Measurements from ENCODE around the gene ADGRB3. TPM values are rescaled to one million over a fixed set of nuclear protein-coding genes. Genes with fewer than 3 reads are reported as not detected.
"Not testable (repeated sequence)": the region's sequence is repeated elsewhere in the genome, so short reads cannot be mapped to it uniquely, and the experiment has no call there.

The ADGRB3 gene
- total RNA-seq, 2 donors from 2014 or later, result not detected

GRCh38 chr6:68741501-68742386, 106.7 kb downstream of the ADGRB3 start:
- ATAC-seq (no peak), DNase-seq (no peak)
- no peaks in the 10 kb centered on the region for H3K9me3 ChIP-seq (ENCODE audit: control insufficient read depth, low read length, poor library complexity, severe bottlenecking)
- no peak overlapping the region for H3K4me3 Mint-ChIP-seq
- no peak overlapping the region for H3K27ac Mint-ChIP-seq
- peaks cover 5% of the 10 kb centered on the region for H3K4me1 Mint-ChIP-seq
- H3K27me3 Mint-ChIP-seq, result no peaks in the 10 kb centered on the region
- peaks cover 2% of the 10 kb centered on the region for H3K36me3 Mint-ChIP-seq (ENCODE audit: low read depth)

- H3K27me3 Mint-ChIP-seq, result no peaks in the 10 kb centered on the region
These were observed 108.0 kb downstream of the ADGRB3 start for GRCh38 chr6:68743099-68743498.

GRCh38 chr6:68744376-68744775, 109.3 kb downstream of the ADGRB3 start:
- DNase-seq; H3K36me3 Mint-ChIP-seq (ENCODE audit: low read depth); H3K4me1 Mint-ChIP-seq; H3K9me3 ChIP-seq (ENCODE audit: control insufficient read depth, low read length, poor library complexity, severe bottlenecking); H3K4me3 Mint-ChIP-seq; H3K27ac Mint-ChIP-seq; ATAC-seq; H3K27me3 Mint-ChIP-seq: not testable (repeated sequence)

More at GRCh38 chr6:68743099-68743498, 108.0 kb downstream of the ADGRB3 start:
- ATAC-seq (no peak), DNase-seq (no peak)
- Mint-ChIP-seq H3K27ac (no peak overlapping the region), H3K4me3 (no peak overlapping the region), H3K4me1 (peaks cover 5% of the 10 kb centered on the region), H3K36me3 (ENCODE audit: low read depth) (peaks cover 2% of the 10 kb centered on the region)
- no peaks in the 10 kb centered on the region for H3K9me3 ChIP-seq (ENCODE audit: control insufficient read depth, low read length, poor library complexity, severe bottlenecking)

- Mint-ChIP-seq H3K27ac (no peak overlapping the region), H3K4me3 (no peak overlapping the region), H3K27me3 (no peaks in the 10 kb centered on the region), H3K36me3 (ENCODE audit: low read depth) (peaks cover 2% of the 10 kb centered on the region), H3K4me1 (peaks cover 2% of the 10 kb centered on the region)
- ATAC-seq, result no peak
- DNase-seq, result no peak
- no peaks in the 10 kb centered on the region for H3K9me3 ChIP-seq (ENCODE audit: control insufficient read depth, low read length, poor library complexity, severe bottlenecking)
These were observed 111.3 kb downstream of the ADGRB3 start for GRCh38 chr6:68746376-68746775.

- H3K9me3 ChIP-seq (ENCODE audit: control insufficient read depth, low read length, poor library complexity, severe bottlenecking), result no peaks in the 10 kb centered on the region
- Mint-ChIP-seq H3K27me3 (no peaks in the 10 kb centered on the region), H3K36me3 (ENCODE audit: low read depth) (peaks cover 2% of the 10 kb centered on the region), H3K4me1 (peaks cover 2% of the 10 kb centered on the region), H3K27ac (no peak overlapping the region), H3K4me3 (no peak overlapping the region)
- no peak for ATAC-seq
- DNase-seq, result no peak
These were observed 112.2 kb downstream of the ADGRB3 start for GRCh38 chr6:68747110-68747790.

- not testable (repeated sequence) for H3K9me3 ChIP-seq (ENCODE audit: control insufficient read depth, low read length, poor library complexity, severe bottlenecking); H3K27ac Mint-ChIP-seq; H3K36me3 Mint-ChIP-seq (ENCODE audit: low read depth); H3K4me1 Mint-ChIP-seq; H3K4me3 Mint-ChIP-seq; H3K27me3 Mint-ChIP-seq; ATAC-seq; DNase-seq
These were observed 112.8 kb downstream of the ADGRB3 start for GRCh38 chr6:68747832-68748231.

GRCh38 chr6:68754681-68755213, 119.7 kb downstream of the ADGRB3 start:
- no peak for DNase-seq
- no peaks in the 10 kb centered on the region for H3K27me3 Mint-ChIP-seq
- H3K9me3 ChIP-seq (ENCODE audit: control insufficient read depth, low read length, poor library complexity, severe bottlenecking), result no peaks in the 10 kb centered on the region
- no peaks in the 10 kb centered on the region for H3K4me1 Mint-ChIP-seq
- no peak for ATAC-seq
- no peak overlapping the region for H3K27ac Mint-ChIP-seq
- no peaks in the 10 kb centered on the region for H3K36me3 Mint-ChIP-seq (ENCODE audit: low read depth)
- no peak overlapping the region for H3K4me3 Mint-ChIP-seq

- no peaks in the 10 kb centered on the region for H3K4me1 Mint-ChIP-seq
- ATAC-seq, result no peak
- no peak overlapping the region for H3K4me3 Mint-ChIP-seq
- DNase-seq, result no peak
- no peaks in the 10 kb centered on the region for H3K9me3 ChIP-seq (ENCODE audit: control insufficient read depth, low read length, poor library complexity, severe bottlenecking)
- no peak overlapping the region for H3K27ac Mint-ChIP-seq
- no peaks in the 10 kb centered on the region for H3K27me3 Mint-ChIP-seq
- no peaks in the 10 kb centered on the region for H3K36me3 Mint-ChIP-seq (ENCODE audit: low read depth)
These were observed 121.6 kb downstream of the ADGRB3 start for GRCh38 chr6:68756454-68757375.

- Mint-ChIP-seq H3K4me3 (no peak overlapping the region), H3K4me1 (no peaks in the 10 kb centered on the region), H3K27ac (no peak overlapping the region), H3K27me3 (no peaks in the 10 kb centered on the region), H3K36me3 (ENCODE audit: low read depth) (no peaks in the 10 kb centered on the region)
- no peaks in the 10 kb centered on the region for H3K9me3 ChIP-seq (ENCODE audit: control insufficient read depth, low read length, poor library complexity, severe bottlenecking)
- ATAC-seq (no peak), DNase-seq (no peak)
These were observed 122.7 kb downstream of the ADGRB3 start for GRCh38 chr6:68757821-68758220.

GRCh38 chr6:68758559-68758958, 123.5 kb downstream of the ADGRB3 start:
- H3K9me3 ChIP-seq (ENCODE audit: control insufficient read depth, low read length, poor library complexity, severe bottlenecking), result no peaks in the 10 kb centered on the region
- Mint-ChIP-seq H3K4me1 (no peaks in the 10 kb centered on the region), H3K27ac (no peak overlapping the region), H3K4me3 (no peak overlapping the region), H3K27me3 (no peaks in the 10 kb centered on the region), H3K36me3 (ENCODE audit: low read depth) (no peaks in the 10 kb centered on the region)
- DNase-seq (no peak), ATAC-seq (no peak)

GRCh38 chr6:68760485-68760884, 125.4 kb downstream of the ADGRB3 start:
- Mint-ChIP-seq H3K4me3 (no peak overlapping the region), H3K36me3 (ENCODE audit: low read depth) (no peaks in the 10 kb centered on the region), H3K27ac (no peak overlapping the region), H3K27me3 (no peaks in the 10 kb centered on the region), H3K4me1 (no peaks in the 10 kb centered on the region)
- H3K9me3 ChIP-seq (ENCODE audit: control insufficient read depth, low read length, poor library complexity, severe bottlenecking), result no peaks in the 10 kb centered on the region
- DNase-seq (no peak), ATAC-seq (no peak)

- no peaks in the 10 kb centered on the region for H3K9me3 ChIP-seq (ENCODE audit: control insufficient read depth, low read length, poor library complexity, severe bottlenecking)
- Mint-ChIP-seq H3K27me3 (no peaks in the 10 kb centered on the region), H3K4me3 (no peak overlapping the region), H3K36me3 (ENCODE audit: low read depth) (no peaks in the 10 kb centered on the region), H3K27ac (no peak overlapping the region), H3K4me1 (no peaks in the 10 kb centered on the region)
- ATAC-seq (no peak), DNase-seq (no peak)
These were observed 126.0 kb downstream of the ADGRB3 start for GRCh38 chr6:68760941-68761676.
